ENCODE data around the gene HSD17B4.

DNA sequence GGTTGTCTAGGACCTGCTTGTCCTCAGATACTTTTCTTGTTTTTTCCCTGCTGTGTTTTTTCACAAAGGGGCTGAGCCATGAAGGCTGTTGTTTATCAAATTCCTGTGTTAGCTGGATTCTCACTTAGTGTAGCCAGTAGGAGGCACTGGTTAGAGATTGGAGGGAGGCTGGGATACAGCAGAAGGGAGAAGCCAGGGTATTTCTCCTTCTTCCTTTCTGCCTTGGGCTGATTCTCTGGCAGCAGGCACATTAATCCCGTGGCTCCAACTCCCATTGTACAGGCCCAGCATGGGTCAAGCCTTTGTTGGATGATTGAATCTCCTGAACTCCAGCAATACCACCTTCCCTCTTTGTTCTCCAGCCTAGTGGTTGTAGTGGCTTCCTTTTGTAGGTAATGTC is 130.7 kb downstream of the HSD17B4 start:
- no peak for TF ChIP-seq POLR2AphosphoS5 (IDR thresholded peaks at IDR 0.05)
- TF ChIP-seq, protein P1, sequence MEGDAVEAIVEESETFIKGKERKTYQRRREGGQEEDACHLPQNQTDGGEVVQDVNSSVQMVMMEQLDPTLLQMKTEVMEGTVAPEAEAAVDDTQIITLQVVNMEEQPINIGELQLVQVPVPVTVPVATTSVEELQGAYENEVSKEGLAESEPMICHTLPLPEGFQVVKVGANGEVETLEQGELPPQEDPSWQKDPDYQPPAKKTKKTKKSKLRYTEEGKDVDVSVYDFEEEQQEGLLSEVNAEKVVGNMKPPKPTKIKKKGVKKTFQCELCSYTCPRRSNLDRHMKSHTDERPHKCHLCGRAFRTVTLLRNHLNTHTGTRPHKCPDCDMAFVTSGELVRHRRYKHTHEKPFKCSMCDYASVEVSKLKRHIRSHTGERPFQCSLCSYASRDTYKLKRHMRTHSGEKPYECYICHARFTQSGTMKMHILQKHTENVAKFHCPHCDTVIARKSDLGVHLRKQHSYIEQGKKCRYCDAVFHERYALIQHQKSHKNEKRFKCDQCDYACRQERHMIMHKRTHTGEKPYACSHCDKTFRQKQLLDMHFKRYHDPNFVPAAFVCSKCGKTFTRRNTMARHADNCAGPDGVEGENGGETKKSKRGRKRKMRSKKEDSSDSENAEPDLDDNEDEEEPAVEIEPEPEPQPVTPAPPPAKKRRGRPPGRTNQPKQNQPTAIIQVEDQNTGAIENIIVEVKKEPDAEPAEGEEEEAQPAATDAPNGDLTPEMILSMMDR (IDR thresholded peaks at IDR 0.05), result no peak

Data from transverse colon (tissue), 4 donors.